Stimulated activated naive B cell treated with anti-CD40 and anti-IgM and Interleukin-4, amounts not matched to agents 10 μg/mL and 1 μg/mL and 100 μg/mL, for 72 hours (primary cell): ENCODE results near the gene VIPR2.
"Not testable (repeated sequence)": the region's sequence is repeated elsewhere in the genome, so short reads cannot be mapped to it uniquely, and the experiment has no call there.

Experiments
- ATAC-seq, 2 donors: fragments of 150-1000 bp; cut with Tn5 transposase; replicated peaks; 2 replicates each; pipeline ENCODE4 v1.10.0; 2021; ENCODE audit warnings: moderate library complexity in 1 of 2
- DNase-seq: peaks from one replicate; pipeline ENCODE4 v3.0.0; 2021
- H3K27ac Mint-ChIP-seq: one replicate; pipeline ENCODE4 v1.8.0; 2022; ENCODE audit warnings: mild to moderate bottlenecking, mixed read lengths
- H3K27me3 Mint-ChIP-seq, 2 donors: one replicate each; pipeline ENCODE4 v1.8.0; 2022; ENCODE audit warnings: mixed read lengths in 2 of 2
- H3K36me3 Mint-ChIP-seq, 2 donors: one replicate each; pipeline ENCODE4 v1.8.0; 2022; ENCODE audit warnings: mixed read lengths in 2 of 2, mild to moderate bottlenecking in 1 of 2
- H3K4me1 Mint-ChIP-seq, 2 donors: one replicate each; pipeline ENCODE4 v1.8.0; 2022; ENCODE audit warnings: mixed read lengths in 2 of 2, mild to moderate bottlenecking in 1 of 2
- H3K4me3 Mint-ChIP-seq, 2 donors: one replicate each; pipeline ENCODE4 v1.8.0; 2022; ENCODE audit warnings: mild to moderate bottlenecking in 2 of 2, mixed read lengths in 2 of 2, moderate library complexity in 1 of 2
- H3K9me3 Mint-ChIP-seq, 2 donors: one replicate each; pipeline ENCODE4 v1.8.0; 2022; ENCODE audit warnings: mixed read lengths in 2 of 2, mild to moderate bottlenecking in 1 of 2

Gene VIPR2

DNA sequence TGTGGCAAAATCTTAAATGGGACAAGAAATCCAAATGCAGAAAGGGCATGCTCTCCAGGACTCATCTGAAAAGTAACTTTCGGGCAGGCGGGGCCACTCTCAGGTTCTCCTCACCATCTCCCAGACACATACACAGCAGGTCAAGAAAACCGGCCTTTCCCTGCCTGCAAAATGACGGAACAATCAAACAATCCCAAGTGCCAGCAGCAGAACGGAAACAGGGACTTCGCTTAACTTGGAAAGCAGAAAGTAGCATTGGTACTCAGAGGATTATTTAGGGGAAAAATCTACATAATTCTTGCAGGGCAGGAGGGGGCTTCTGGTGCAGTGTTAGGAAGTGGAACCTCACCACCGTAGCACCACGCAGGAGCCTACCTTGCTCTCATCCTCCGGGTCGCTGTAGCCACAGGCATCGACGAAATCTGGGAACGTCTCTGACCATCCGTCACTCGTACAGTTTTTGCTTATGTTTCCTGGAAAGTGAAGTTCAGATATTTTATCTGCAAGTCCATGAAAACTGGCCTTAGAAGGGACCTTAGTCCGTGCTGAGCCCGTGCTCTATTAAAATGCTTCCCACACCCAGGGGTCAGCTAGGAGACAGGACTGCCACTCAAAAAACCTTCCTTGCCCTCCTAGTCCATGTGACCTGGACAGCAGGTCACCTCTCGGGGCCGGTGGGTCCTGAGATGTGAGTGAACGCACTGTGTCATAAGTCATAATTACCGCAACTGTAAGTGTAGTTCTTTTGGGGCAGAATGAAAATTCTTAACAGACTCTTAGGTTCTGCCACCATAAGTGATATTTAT, 41.1 kb downstream of the VIPR2 start:
- no peak for ATAC-seq
- Mint-ChIP-seq H3K4me3 (no peak overlapping the region), H3K36me3 (no peaks in the 10 kb centered on the region), H3K9me3 (peaks cover 4 to 11% of the 10 kb centered on the region in 2 donors), H3K27me3 (peaks cover 0 to 9% of the 10 kb centered on the region in 2 donors), H3K4me1 (peaks cover 0 to 3% of the 10 kb centered on the region in 2 donors), H3K27ac (no peak overlapping the region)
- no peak for DNase-seq

DNA sequence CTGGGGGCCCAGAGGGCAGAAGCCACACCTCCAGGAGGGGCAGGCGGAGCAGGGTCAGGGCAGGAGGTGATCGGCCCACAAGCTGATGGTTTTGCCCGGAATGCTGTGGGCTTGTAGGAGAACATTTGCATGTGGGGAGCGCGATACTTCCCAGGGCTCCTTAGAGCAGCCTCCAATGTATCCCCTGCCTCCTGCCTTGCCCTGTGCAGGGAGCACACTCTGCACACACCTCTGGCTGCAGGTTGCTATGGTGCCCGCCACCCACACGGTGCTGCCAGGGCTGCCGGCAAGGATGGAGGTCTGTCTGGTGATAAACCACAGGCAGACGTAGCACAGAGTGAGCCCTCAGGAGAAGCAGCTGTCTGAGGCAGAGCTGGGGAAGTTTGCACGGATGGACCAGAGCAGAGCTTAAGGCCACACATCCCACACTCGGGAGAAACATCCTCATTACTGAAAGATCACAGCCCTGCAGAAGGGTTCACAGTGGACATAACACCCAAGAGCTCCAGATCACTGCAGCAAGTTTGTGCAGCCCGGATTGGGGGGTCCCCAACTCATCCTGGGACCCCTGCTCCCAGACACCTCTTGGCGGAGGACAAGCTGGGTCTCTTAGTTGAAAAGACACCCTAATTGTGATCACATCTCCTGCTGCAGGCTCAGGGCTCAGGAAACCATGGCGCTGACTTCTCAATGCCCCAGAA, 41.8 kb downstream of the VIPR2 start:
- peaks cover 0 to 9% of the 10 kb centered on the region in 2 donors for H3K27me3 Mint-ChIP-seq
- peaks cover 4 to 11% of the 10 kb centered on the region in 2 donors for H3K9me3 Mint-ChIP-seq
- ATAC-seq (no peak), DNase-seq (no peak)
- H3K36me3 Mint-ChIP-seq, result no peaks in the 10 kb centered on the region
- H3K4me3 Mint-ChIP-seq, result no peak overlapping the region
- H3K27ac Mint-ChIP-seq, result no peak overlapping the region
- H3K4me1 Mint-ChIP-seq, result peaks cover 0 to 3% of the 10 kb centered on the region in 2 donors

DNA sequence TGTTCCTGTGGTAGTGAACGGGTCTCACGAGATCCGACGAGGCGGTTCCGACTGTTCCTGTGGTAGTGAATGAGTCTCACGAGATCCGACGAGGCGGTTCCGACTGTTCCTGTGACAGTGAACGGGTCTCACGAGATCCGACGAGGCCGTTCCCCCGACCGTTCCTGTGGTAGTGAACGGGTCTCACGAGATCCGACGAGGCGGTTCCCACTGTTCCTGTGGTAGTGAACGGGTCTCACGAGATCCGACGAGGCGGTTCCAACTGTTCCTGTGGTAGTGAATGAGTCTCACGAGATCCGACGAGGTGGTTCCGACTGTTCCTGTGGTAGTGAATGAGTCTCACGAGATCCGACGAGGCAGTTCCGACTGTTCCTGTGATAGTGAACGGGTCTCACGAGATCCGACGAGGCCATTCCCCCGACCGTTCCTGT, 43.0 kb downstream of the VIPR2 start:
- not testable (repeated sequence) for H3K36me3 Mint-ChIP-seq, H3K27ac Mint-ChIP-seq, H3K4me3 Mint-ChIP-seq, H3K27me3 Mint-ChIP-seq, DNase-seq, H3K4me1 Mint-ChIP-seq, ATAC-seq
- H3K9me3 Mint-ChIP-seq, result peaks cover 4 to 11% of the 10 kb centered on the region in 2 donors

DNA sequence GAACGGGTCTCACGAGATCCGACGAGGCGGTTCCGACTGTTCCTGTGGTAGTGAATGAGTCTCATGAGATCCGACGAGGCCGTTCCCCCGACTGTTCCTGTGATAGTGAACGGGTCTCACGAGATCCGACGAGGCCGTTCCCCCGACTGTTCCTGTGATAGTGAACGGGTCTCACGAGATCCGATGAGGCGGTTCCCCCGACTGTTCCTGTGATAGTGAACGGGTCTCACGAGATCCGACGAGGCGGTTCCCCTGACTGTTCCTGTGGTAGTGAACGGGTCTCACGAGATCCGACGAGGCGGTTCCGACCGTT, 43.6 kb downstream of the VIPR2 start:
- ATAC-seq, DNase-seq, H3K27me3 Mint-ChIP-seq, H3K27ac Mint-ChIP-seq, H3K36me3 Mint-ChIP-seq, H3K4me1 Mint-ChIP-seq, H3K4me3 Mint-ChIP-seq: not testable (repeated sequence)
- peaks cover 4 to 11% of the 10 kb centered on the region in 2 donors for H3K9me3 Mint-ChIP-seq

DNA sequence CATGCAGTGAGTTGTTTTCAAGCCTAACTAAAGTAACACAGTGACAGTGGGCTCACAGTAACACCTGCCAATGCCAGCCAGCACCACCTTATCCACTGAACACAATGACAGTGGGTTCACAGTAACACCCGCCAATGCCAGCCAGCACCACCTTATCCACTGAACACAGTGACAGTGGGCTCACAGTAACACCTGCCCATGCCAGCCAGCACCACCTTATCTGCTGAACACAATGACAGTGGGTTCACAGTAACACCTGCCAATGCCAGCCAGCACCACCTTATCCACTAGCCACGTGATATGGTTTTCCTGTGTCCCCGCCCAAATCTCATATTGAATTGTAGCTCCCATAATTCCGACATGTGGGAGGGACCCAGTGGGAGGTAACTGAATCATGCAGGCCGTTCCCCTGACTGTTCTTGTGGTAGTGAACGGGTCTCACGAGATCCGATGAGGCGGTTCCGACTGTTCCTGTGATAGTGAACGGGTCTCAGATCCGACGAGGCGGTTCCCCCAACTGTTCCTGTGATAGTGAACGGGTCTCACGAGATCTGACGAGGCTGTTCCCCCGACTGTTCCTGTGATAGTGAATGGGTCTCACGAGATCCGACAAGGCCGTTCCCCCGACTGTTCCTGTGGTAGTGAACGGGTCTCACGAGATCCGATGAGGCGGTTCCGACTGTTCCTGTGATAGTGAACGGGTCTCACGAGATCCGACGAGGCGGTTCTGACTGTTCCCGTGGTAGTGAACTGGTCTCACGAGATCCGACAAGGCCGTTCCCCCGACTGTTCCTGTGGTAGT, 44.2 kb downstream of the VIPR2 start:
- H3K4me3 Mint-ChIP-seq, H3K27ac Mint-ChIP-seq, H3K4me1 Mint-ChIP-seq, DNase-seq, H3K27me3 Mint-ChIP-seq, H3K36me3 Mint-ChIP-seq, ATAC-seq: not testable (repeated sequence)
- peaks cover 4 to 11% of the 10 kb centered on the region in 2 donors for H3K9me3 Mint-ChIP-seq

DNA sequence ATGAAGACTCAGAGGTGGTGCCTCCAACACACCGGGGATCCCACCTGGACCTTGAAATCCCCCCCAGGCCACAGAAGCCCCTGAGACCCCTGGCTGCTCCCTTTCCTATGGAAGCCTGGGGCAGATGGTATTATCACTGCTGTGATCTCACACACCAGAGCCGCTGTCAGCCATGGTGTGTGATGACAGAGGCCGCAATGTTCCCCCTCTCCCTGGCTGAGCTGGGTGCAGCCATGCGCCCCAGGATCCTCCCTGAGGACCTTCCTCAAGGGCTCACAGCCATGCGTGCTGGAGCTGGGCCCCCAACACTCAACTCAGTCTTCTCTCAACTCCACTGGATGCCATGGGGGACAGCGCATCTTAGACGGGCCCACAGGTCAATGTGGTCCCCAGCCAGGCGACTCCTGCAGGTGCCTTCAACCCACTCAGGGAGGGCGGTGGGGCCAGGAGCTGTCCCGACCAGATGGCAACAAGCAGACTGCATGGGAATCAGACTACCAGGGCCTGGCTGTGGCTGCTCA, 44.9 kb downstream of the VIPR2 start:
- H3K27me3 Mint-ChIP-seq, result no peaks in the 10 kb centered on the region
- H3K4me1 Mint-ChIP-seq, result no peaks in the 10 kb centered on the region
- H3K4me3 Mint-ChIP-seq, result no peak overlapping the region
- DNase-seq (no peak), ATAC-seq (no peak)
- H3K36me3 Mint-ChIP-seq, result no peaks in the 10 kb centered on the region
- peaks cover 4 to 11% of the 10 kb centered on the region in 2 donors for H3K9me3 Mint-ChIP-seq
- H3K27ac Mint-ChIP-seq, result no peak overlapping the region

DNA sequence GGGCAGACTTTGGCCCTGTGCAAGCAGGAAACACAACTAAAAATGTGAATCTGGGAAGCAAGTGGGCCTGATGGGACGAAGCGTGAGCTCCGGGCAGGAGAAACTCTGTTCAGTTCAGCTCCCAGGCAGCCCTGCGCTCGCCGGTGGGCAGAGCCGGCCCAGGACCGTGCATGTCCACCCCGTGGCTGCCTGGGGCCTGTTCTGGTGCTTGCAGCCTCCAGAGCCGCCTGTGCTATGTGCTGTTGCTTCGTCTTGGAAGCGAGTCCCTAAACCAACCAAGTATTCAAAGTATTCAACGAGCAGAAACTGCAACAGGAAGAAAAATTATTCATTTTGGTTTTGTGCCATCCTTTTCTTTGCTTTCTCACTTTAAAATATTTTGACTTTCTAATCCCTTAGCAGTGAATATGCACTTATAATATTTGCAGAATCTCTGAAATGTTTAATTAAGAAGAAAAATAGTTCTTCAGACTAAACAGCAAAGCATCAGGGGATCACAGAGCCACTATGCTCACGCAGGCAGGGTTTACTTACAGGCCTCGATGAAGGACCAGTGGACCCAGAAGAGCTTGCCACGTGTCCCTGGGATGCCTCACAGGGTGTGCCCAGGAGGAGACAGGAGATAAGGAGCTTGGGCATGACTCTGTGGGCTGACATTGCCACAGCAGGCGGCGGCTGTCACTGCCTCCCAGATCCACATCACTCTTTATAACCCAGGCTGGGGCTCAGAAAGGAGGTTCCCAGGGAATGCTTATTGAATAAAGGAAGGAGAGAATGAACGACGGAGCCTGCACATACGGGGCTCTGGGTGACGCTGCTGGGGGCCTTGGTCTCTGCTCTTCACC, 45.6 kb downstream of the VIPR2 start:
- DNase-seq (no peak), ATAC-seq (no peak)
- Mint-ChIP-seq H3K4me1 (no peaks in the 10 kb centered on the region), H3K4me3 (no peak overlapping the region), H3K27ac (no peak overlapping the region), H3K27me3 (no peaks in the 10 kb centered on the region), H3K9me3 (peaks cover 4 to 11% of the 10 kb centered on the region in 2 donors), H3K36me3 (no peaks in the 10 kb centered on the region)

DNA sequence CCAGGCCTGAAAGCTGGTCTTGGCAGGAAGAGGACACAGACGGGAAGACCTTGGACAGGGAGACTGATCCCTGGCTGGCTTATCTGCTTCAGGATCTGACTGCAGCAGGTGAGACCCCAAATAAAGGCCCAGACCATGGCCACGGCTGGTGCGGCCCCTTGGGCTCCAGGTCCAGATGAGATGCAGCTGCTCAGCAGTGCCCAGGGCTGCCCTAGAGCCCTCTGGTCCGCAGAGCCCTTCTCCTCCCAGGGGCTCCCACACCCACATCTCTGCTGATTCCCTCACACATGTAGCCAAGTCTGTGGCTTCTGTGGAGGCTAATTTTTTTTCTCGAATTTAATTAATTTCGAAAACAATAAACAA, 46.3 kb downstream of the VIPR2 start:
- no peak for ATAC-seq
- Mint-ChIP-seq H3K4me1 (no peaks in the 10 kb centered on the region), H3K36me3 (no peaks in the 10 kb centered on the region), H3K4me3 (no peak overlapping the region), H3K27ac (no peak overlapping the region), H3K27me3 (no peaks in the 10 kb centered on the region), H3K9me3 (peaks cover 4 to 11% of the 10 kb centered on the region in 2 donors)
- DNase-seq, result no peak

DNA sequence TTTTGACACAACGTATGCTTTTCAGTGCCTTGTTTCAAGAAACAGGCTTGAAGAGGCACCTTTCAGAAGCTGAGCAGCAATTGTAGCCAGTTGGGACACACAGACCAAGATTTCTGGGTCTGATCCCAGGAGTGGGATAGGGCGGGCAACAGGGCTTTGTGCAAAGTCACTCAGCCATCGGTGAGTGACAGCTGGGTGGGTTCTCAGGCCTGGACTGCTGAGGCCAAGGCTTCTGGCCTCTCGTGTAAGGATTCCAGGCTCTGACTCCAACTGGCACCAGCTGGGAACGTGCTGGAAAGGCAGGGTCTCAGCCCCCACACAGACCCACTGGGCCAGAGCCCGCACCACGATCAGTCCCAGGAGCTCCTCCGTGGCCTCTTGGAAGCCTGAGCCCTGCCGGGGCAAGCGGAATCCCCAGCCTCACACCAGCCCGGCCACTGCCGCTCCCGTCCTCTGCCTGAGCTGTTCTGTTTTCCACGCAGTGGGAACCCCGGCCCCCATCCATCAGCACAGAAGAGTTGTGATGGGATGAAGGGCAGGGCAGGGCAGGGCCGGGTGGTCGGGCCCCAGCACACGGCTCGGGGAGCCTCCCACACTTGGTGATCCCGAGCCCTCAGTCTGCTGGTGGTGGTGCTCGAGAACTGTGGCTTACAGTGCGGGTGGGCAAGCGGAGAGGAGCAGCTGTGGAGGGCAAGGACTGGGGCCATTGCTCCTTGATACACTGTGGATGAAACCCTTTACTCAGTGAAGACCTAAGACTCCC, 46.8 kb downstream of the VIPR2 start:
- no peak overlapping the region for H3K27ac Mint-ChIP-seq
- no peak overlapping the region for H3K4me3 Mint-ChIP-seq
- ATAC-seq (no peak), DNase-seq (no peak)
- no peaks in the 10 kb centered on the region for H3K36me3 Mint-ChIP-seq
- peaks cover 4 to 11% of the 10 kb centered on the region in 2 donors for H3K9me3 Mint-ChIP-seq
- no peaks in the 10 kb centered on the region for H3K27me3 Mint-ChIP-seq
- no peaks in the 10 kb centered on the region for H3K4me1 Mint-ChIP-seq

DNA sequence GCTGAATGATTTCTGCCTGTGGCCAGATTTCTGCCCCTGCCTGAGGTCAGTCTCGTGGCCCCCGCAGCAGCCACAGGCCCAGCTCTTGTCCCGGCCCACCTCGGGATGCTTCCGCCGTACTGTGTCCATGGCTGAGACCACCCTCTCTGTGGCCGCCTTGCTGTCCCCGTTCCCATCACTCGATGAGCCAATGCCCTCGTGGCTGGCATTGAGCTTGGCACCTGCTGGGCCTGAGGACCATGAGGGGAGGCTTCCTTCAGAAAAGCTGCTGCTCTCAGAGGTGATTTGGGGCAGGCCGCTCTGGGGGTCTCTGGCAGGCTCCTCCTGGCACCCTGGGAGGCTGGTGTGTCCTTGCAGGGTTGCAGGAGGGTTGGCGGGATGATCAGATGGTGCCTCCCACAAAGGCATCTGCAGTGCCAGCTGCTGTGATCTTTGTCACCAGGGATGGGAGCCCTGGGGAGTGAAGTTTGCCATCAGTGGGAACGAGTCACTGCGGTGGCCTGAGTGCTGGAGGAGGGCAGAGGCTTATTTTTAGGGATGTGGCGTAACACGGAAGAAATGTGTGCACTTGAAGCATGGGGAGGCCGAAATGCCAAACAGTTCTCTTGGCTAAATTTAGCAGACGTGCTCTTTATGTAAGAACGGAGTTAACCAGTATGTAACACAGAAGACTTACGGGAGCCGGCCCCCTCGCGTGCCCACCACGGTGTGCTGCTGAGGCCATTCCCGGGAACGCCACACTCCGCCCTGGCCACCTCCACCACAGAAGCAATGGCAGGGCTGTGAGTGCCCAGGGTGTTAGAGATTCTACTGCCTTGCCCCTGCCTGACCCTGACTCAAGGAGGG, 47.7 kb downstream of the VIPR2 start:
- peaks cover 2 to 6% of the 10 kb centered on the region in 2 donors for H3K9me3 Mint-ChIP-seq
- ATAC-seq, result no peak
- H3K4me1 Mint-ChIP-seq, result no peaks in the 10 kb centered on the region
- H3K27me3 Mint-ChIP-seq, result no peaks in the 10 kb centered on the region
- H3K36me3 Mint-ChIP-seq, result no peaks in the 10 kb centered on the region
- H3K27ac Mint-ChIP-seq, result no peak overlapping the region
- H3K4me3 Mint-ChIP-seq, result no peak overlapping the region
- DNase-seq, result no peak

DNA sequence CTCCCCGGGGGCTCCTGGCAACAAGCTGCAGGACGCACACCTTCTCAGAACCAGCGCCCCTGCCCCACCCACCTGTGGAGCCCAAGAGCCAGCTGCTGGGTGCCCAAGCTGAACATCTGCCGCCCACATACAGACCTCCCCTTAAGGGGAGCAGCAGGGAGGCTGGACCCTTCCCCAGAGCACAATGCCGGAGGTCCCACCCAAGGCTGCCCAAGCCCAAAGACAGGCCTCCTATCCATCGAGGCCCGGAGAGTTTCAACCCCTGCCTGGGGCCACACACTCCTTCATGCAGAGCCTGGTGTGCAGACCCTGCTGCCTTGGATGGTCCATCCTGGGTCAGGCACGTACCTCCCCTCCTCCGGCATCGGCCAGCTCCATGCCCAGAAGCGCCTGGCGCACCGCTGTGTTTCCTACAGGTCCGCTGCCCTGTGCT, 48.7 kb downstream of the VIPR2 start:
- ATAC-seq (no peak), DNase-seq (no peak)
- H3K4me3 Mint-ChIP-seq, result no peak overlapping the region
- H3K4me1 Mint-ChIP-seq, result no peaks in the 10 kb centered on the region
- no peak overlapping the region for H3K27ac Mint-ChIP-seq
- no peaks in the 10 kb centered on the region for H3K27me3 Mint-ChIP-seq
- peaks cover 0 to 2% of the 10 kb centered on the region in 2 donors for H3K9me3 Mint-ChIP-seq
- H3K36me3 Mint-ChIP-seq, result no peaks in the 10 kb centered on the region

DNA sequence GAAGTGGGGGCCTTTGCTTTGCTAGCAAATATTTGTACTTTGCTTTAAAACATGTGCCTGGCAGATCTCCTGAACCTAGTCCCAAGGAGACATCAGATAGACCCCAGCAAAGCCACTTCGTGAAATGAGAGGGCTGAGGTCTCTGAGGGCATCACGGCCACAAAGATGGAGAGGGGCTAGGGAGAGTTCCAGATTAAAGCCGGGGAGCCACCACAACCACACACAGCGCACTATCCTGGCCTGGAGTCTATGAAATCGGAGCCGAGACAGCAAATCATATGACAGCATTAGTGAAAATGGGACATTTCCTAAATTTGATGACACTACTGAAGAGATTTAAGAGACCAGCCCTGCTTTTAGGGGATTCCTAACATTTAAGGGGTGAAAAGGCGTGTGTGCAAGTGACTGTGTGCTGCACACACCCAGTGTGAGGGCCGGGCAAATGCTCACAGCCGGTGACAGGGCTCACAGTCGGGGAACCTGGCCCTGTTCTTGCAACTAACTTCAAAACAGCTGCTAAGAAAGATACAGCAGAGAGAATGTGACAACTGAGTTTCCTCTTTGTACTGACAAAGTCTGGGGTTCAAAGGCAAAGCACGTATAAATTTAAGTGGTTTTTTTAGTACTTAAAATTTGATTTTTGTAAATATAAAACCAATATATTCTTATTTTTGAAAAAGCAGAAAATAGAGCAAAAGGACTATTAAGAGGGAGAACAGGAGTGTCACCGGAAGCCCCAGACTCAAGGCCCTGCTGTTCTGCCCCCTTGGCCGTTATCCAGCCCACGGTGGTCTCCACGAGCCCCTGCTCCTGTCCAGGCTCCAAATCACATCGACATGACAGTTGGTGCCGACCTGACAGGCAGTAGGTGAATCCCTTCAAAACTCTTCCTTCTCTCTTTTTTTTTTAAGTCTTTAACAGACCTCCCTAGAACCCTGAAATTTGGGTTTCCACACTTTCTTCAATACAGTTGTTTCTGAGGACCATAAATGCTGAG, 49.5 kb downstream of the VIPR2 start:
- Mint-ChIP-seq H3K4me1 (no peaks in the 10 kb centered on the region), H3K9me3 (no peaks in the 10 kb centered on the region), H3K36me3 (no peaks in the 10 kb centered on the region), H3K4me3 (no peak overlapping the region), H3K27ac (no peak overlapping the region), H3K27me3 (no peaks in the 10 kb centered on the region)
- ATAC-seq, result no peak
- no peak for DNase-seq
